Measurements from ENCODE around the gene PTCRA.
"Not testable (repeated sequence)": the region's sequence is repeated elsewhere in the genome, so short reads cannot be mapped to it uniquely, and the experiment has no call there.

PTCRA gene

DNA sequence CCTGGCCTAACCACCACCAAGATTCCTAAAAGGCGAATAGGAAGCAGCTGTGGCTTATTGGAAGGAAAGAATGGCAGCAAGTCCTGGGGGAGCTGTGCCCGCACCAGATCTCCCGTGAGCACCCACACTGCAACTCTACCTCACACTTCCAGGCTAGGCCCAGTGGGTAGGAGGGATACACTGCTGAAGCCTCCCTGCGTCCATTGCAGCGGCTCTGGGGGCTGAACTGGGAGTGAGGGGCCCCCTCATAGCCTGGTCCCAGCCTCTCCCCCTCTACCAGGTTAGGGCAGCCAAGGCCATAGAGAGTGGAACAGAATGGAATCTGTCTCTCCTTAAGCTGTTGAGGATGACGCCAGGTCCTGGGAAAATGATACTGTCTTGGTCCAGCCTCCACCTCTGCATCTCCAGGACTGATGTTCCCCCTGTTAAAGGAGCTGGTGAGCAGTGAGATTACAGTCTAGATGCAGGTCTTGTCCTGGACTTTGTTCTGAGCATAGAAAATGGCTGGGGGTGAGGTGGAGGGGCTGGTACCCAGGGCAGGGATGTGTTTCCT lies 24.7 kb downstream of the PTCRA start:
- DNase-seq (ENCODE audit: low spot score): no peak

DNA sequence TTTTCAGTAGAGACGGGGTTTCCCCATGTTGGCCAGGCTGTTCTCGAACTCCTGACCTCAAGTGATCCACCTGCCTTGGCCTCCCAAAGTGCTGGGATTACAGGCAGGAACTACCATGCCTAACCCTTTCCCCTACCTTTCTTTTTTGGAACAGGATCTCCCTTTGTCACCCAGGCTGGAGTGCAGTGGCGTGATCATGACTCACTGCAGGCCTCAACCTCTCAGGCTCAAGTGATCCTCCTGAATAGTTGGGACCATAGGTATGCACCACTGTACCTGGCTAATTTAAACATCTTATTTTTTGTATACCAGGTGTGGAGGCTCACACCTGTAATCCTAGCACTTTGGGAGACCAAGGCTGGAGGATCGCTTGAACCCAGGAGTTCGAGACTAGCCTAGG lies 25.5 kb downstream of the PTCRA start:
- DNase-seq (ENCODE audit: low spot score): not testable (repeated sequence)

DNA sequence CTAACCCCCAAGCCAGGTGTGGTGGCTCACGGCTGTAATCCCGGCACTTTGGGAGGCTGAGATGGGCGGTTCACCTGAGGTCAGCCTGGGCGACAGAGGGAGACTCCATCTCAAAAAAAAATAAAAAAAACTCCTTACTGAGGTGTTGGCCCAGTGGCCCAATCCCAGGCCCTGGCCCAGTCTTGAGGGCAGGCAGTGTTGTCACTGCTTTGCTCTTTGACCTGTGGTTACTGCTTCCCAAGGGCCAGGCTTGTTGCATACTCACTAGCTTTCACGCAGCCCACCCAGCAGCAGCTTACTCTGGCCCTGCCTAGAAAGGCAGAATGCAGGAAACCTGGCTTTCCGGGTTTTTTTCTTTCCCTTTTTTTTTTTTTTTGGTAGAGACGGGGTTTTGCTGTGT lies 26.6 kb downstream of the PTCRA start:
- DNase-seq (ENCODE audit: low spot score): no peak

DNA sequence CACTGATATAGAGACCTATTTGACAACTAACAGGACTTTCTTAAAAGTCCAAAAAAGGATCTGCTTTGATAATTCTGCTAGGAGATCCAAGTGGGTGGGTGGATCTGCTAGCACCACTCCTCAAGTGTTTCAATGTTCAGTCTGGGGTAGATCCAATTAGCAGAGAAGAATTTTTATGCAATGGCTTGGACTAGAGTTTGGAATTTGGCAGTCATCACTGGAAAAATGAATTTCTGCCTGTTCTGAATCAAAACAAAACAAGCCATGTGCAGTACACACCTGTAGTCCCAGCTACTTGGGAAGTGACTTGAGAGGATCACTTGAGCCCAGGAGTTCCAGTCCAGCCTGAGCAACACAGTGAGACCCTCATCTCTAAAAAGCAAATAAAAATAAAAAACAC lies 32.1 kb downstream of the PTCRA start:
- DNase-seq (ENCODE audit: low spot score): no peak

DNA sequence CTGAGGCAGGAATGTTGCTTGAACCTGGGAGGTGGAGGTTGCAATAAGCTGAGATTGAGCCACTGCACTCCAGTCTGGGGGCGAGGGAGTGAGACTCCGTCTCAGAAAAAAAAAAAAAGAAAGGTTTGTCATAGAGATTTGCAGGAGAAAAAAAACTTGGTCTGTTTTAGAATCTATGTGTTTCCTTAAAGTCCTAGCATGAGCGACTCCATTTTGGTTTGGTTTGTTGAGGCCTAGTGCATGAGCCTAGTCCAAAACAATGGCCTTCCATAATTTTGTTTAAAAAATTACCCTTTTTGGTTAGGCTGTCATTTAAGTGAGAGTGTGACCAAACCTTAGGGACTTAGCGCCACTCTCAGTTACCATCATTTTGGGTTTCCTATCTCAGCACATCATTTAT lies 36.5 kb downstream of the PTCRA start:
- no peak for DNase-seq (ENCODE audit: low spot score)

DNA sequence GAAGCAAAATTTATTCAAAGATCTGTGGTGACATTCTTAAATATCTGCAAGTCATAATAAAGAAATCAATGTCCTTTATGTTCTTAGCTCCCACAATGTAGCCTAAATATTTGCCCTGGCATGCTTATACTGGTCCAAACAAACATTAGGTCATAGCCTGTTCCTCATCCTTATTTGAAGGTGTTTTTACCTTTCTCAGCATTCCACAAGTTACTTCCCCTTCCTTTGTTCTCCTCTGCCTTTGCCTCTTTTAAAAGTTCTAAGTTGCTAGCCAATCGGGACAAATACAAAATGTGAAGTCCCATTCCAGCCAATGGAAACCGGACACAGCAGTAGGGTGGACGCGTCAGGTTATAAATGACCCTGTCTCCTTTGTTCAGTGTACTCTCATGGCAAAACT lies 38.6 kb downstream of the PTCRA start:
- DNase-seq (ENCODE audit: low spot score): not testable (repeated sequence)

DNA sequence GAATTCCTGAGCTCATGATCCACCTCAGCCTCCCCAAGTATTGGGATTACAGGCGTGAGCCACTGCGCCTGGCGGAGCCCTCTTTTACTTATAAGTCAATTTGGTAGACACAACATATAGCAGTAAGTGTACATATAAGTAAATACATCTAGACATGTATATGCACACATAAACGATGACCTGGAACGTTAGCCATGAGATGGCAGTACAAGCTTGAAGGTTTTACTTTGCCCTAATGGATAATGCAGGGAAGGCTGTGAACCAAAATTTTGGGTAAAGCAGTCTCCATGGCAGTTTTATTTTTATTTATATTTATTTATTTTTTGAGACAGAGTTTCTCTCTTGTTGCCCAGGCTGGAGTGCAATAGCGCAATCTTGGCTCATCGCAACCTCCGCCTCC lies 42.3 kb downstream of the PTCRA start:
- no peak for DNase-seq (ENCODE audit: low spot score)

DNA sequence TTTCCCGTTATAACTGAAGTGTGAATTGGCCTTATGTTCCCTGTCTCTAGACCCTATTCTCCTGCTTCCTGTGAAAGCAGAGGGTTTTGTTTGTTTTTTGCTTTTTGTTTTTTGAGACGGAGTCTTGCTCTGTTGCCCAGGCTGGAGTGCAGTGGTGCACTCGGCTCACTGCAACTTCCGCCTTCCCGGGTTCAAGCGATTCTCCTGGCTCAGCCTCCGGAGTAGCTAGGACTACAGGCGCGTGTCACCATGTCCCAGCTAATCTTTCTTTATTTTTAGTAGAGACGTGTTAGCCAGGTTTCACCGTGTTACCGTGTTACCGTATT lies 44.0 kb downstream of the PTCRA start:
- no peak for DNase-seq (ENCODE audit: low spot score)

DNA sequence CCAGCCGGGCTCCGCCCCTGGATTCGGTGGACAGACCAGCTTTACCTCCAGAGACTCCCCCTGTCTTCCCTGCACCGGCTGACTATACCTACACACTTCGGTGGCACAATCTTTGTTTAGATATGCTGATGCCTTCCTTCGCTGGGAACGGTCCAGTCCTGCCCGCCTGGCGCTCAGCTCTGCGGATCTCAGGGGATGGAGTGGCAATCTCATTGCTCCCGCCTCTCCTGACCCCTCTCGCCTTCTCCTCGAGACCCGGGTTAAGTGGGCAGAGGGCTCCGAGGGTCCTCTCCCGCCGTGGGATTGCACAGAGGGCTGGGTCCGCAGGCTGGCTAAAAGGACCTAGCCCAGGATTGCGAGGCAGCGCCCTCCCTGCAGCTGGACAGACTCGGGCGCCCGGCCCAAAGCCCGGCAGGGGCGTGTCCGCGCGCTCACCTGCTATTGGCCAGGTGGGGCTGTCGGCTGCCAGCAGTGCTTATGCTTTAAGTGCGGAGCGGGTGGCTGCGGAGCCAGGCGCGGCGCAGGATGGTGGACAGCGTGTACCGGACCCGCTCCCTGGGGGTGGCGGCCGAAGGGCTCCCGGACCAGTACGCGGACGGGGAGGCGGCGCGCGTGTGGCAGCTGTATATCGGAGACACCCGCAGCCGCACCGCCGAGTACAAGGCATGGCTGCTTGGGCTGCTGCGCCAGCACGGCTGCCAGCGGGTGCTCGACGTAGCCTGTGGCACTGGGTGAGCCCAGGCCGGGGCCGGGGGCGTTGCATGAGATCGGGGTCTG lies 44.6 kb downstream of the PTCRA start, which contains the start of gene GNMT:
Gene GNMT (plus strand): TSS at position 512 of the 777 bp plus-strand sequence. CDS start 14 bp downstream, at position 526.
- peak; percentile 60 for DNase-seq (ENCODE audit: low spot score)

DNA sequence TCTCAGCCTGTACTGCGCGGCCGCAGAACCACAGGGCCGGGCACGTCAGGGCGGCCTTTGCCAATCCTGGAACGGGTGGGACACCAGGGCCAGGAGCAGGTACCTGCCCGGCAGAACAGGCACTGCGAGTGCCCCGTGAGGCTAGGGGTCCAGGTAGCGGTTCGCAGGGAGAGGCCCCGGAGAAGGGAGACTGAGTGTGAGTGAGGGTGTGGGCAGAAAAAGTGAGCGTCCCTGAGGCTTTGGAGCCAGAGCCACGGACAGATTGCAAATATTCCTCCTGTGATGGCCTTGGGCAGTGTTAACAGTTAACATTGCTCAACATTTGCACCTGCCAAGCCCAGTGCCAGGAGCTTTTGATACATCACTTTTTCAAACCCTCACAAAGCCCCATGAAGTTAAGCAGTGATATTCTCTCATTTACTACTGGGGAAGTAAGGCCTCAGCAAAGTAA lies 45.2 kb downstream of the PTCRA start:
- no peak for DNase-seq (ENCODE audit: low spot score)

DNA sequence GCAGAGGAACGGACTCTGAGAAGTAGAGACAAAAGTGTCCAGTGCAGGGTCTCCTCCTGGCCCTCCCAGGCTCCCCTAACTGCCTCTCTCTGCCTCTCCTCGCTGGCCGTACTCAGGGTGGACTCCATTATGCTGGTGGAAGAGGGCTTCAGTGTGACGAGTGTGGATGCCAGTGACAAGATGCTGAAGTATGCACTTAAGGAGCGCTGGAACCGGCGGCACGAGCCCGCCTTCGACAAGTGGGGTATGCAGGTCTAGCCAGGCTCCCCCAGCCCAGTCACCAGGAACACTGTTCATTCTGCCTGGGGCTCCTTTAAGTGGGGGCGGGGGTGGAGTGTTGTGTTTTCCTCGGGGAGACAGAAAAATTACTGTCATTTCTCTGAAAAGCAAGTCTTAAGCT lies 46.2 kb downstream of the PTCRA start:
- DNase-seq (ENCODE audit: low spot score): no peak

DNA sequence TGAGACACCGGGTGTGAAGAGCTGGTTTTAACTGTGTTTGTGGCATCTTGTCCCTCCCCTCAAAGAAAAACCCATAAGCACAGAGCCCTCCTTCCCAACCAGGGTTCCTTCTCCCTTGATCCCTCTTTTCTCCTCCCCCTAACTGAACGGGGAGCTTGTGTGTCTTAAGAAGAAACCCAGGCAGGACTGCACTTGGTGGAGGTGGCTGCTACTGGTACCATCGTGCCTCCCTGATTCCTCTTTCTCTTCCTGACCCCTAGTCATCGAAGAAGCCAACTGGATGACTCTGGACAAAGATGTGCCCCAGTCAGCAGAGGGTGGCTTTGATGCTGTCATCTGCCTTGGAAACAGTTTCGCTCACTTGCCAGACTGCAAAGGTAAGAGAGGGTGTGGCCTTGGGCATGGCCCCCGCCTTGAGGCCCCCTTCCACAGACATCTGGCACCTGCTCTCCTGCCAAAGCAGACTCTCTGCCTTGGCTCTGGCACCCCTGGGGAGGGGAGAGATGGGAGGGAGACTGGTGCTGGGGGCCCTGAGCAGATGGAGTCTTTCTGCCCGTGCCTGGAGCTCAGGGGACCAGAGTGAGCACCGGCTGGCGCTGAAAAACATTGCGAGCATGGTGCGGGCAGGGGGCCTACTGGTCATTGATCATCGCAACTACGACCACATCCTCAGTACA lies 46.8 kb downstream of the PTCRA start:
- no peak for DNase-seq (ENCODE audit: low spot score)

DNA sequence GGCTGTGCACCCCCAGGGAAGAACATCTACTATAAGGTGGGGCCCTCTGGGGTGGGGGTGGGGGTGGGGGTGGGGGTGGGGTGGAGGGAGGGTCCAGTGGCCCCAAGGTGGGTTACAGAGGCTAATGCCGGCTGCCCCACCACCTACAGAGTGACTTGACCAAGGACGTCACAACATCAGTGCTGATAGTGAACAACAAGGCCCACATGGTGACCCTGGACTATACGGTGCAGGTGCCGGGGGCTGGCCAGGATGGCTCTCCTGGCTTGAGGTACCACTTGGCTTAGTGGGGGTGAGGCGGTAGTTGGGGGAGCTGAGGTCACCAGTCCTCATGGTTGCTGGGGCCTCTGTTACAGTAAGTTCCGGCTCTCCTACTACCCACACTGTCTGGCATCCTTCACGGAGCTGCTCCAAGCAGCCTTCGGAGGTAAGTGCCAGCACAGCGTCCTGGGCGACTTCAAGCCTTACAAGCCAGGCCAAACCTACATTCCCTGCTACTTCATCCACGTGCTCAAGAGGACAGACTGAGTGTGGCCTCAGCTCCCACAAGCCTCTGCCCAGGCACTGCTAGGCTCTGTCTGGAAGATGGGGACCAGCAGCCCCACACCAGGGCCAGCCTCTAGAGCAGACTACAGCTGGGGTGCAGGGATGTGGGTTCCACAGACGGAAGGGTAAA lies 47.5 kb downstream of the PTCRA start:
- DNase-seq (ENCODE audit: low spot score): no peak

DNA sequence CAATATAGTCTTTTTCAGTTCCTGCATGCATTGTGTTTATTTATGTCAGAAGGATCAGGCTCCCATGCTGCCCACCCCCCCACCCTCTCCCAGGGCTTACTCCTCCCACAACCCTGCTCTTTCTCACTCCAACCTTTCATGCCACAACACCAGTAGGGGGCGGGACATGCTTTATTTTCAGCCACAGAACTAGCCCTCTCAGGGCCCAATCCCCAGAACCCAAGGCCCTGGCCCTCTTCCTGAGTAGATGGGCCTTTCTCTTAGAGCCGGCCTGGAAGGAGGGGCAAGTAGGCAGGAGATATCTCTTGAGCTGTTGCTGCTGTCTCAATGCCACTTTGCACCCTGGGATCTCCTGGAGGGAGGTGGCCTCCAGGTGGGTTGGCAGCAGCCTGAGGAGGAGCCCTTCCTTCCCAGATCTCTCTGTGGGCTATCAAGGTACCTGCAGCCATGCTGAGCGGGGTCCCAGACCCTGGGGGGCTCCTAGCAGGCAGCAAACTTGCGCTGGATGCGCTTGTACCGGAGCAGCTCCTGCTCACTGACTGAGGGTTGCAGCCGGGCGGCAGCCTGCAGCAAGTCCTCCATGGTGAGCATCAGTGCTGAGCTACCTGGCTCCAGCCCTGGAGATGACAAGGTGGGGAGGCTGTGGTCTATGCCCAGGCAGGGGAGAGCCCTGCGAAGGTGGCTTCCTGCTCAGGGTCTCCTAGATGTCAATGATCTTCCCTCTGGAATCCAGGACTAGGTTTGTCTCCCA lies 48.2 kb downstream of the PTCRA start:
- DNase-seq (ENCODE audit: low spot score): peak; percentile 62

DNA sequence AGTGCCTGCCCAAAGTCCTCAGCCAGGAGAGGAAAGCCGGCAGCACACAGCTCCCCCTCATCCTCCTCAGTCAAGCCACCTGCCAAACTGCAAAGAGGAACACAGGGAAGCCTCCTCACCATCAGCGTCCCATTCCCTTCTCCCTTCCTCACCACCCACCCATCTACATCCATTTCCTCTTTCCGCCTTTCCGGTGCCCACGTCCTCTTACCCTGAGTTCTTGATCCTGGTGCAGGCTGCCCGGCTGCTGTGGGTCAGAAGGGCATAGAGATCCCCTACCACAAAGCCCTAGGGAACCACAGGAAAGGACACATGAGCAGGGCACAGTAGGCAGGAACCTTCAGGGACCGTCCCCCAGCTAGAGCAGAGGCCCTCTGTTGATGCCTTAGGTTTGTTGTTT lies 50.7 kb downstream of the PTCRA start:
- DNase-seq (ENCODE audit: low spot score): no peak

DNA sequence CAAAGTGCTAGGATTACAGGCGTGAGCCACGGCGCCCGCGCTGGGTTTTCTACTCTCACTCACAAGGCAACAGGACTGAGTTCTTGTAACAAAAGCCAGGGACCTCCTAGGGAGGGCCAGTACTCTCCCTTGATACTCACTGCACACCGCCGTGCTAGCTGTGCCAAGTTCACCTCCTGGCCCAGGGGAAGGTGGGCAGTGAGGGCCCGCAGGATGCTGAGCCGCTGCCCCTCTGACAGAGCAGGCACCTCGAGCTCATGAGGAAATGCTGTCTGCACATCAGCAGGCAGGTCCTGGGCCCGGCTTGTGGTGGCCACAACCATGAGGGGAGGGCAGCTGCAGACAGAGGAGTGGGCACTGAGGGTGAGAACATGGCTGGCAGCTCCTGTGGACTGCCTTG lies 51.4 kb downstream of the PTCRA start:
- no peak for DNase-seq (ENCODE audit: low spot score)

DNA sequence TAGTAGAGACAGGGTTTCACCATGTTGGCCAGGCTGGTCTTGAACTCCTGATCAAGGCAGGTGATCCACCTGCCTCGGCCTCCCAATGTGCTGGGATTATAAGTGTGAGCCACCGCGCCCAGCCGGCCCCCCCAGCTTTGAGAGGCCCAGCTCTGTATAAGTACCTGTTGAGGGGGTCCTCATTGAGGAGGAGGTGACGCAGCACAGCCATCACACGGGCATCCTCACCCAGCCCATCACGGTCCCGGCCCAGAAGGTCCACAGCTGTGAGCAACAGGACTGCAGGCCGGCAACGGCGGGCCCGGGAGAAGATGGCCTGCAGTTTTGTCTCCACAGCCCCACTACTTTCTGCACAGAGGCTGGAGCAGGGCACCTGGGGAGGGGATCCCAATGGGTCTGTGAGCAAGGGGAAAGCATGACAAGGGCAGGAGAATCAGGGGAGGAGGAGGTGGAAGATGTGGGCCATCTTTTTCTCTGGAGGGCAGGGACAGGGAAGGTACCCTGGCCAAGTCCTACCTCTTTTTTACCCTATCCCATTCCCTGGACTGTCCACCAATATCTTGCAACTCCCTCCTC lies 52.4 kb downstream of the PTCRA start:
- DNase-seq (ENCODE audit: low spot score): no peak

DNA sequence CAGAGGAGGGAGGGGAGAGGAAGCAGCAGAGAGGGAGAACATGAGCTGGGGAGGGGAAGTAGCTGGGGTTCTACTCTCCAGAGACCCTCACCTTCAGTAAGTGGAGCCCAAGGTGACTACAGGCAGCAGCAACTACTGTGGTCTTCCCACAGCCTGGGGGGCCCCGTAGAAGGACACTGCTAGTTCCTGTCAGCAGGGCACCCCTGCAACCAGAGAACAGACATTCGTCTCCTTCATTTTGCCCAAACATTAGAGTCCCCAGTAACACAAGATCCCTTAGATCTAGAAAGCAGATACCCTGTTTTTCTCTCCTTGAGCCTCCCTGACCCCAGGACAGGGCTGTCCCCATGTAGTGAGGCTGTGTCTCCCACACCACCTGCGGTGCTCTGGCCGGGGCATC lies 52.9 kb downstream of the PTCRA start:
- DNase-seq (ENCODE audit: low spot score): no peak

DNA sequence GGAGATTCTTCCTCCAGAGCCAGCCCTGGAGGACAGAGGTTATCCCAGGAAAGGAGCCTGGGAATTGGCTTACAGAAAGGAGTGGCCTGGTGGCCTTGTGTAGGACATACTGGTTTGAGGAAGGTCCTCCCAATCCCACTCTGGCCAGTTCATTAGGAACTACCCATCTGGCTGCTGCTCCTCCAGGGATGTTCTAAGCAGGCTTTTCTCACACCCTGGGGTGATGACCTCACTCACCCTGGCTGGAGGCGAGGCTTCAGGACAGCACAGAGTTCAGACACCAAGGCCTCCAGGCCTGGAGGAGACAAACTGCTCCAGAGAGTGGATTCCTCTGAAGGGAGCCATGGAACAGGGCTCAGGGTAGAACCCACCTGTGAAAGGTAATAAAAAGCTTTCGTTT lies 53.6 kb downstream of the PTCRA start:
- no peak for DNase-seq (ENCODE audit: low spot score)

DNA sequence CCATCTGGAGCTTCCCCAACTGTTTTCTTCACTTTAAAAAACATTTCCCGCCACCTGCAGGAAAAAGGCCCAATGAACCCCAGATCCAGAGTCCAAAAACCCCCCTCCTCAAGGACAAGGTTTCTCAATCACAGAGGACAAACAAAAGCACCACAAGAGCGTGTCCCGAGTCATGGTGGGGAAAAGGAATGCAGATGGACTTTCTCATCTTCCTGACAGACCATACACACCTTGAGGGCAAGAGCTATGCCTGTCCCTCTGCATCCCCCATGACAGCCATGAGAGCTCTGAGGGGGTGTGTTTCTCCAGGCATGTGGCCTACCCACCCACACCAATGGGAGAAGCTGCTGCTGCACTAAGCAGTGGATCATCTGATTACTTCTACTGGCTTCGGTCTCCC lies 54.1 kb downstream of the PTCRA start:
- DNase-seq (ENCODE audit: low spot score): no peak

DNA sequence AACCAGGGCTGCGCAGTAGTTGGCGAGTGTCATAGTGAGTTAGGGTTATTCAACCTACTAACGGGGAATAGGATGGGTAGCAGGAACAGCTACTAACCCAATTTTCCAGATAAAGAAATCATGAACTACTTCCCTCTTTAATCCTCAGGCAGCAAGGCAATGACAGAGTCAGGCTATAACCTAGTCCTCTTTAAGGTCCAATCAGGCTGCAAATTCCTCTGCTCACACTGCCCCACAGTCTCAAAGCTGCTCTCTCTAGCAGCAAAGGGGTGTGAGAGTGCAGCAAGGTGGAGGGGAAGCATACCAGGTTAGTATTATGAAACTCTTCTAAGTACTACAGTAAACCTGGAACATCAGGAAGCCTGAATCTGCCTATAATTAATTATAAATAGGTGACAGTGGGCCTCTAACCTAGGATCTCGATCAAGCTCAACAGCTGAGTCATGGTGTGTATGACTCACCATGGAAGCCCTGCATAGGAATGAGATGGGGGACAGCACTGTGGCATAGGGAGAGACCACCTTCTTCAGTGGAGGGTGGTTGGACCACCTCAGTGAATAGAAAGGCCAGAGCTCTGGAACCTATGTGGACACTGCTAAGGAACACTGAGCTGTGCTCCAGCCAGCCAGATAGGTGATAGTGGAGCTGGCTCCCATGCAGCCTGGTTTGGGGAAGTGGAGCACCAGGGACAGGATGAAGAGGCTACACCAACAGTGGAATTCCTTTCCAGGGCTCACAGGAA lies 55.2 kb downstream of the PTCRA start:
- DNase-seq (ENCODE audit: low spot score): peak; percentile 37

Data from AG08396 (cell line).